HepG2 (cell line): ENCODE measurements around the gene TMC8. TPM values are rescaled to one million over a fixed set of nuclear protein-coding genes. Genes with fewer than 3 reads are reported as not detected.
A peak's percentile ranks its signal among the peaks of the same experiment; 100 is the strongest.

Source experiments
- CCAR2 ChIP-seq: fragments of 200-400 bp; formaldehyde crosslinking; optimal IDR thresholded peaks from 2 replicates; pipeline ENCODE3; 2018; ENCODE audit warnings: low read depth, mild to moderate bottlenecking, low read length, moderate library complexity
- ELF1 ChIP-seq: sonication (generic); formaldehyde crosslinking; IDR thresholded peaks from 2 replicates; pipeline ENCODE4 v1.4.0; 2020; ENCODE audit warnings: missing genetic modification reagents
- GATAD1 ChIP-seq: IDR thresholded peaks from 2 replicates; pipeline ENCODE4 v1.6.1; 2016; ENCODE audit warnings: missing genetic modification reagents, missing compliant biosample characterization
- HDAC2 ChIP-seq: sonication (generic); formaldehyde crosslinking; IDR thresholded peaks from 2 replicates; pipeline ENCODE4 v1.4.0; 2020; ENCODE audit warnings: missing genetic modification reagents
- KDM5B ChIP-seq: sonication (generic); formaldehyde crosslinking; IDR thresholded peaks from 2 replicates; pipeline ENCODE4 v1.4.0; 2020; ENCODE audit warnings: missing genetic modification reagents, mild to moderate bottlenecking, borderline replicate concordance
- NBN ChIP-seq: fragments of 450-650 bp; conservative IDR thresholded peaks from 2 replicates; pipeline ENCODE4 v1.6.1; 2017
- SAP130 ChIP-seq: IDR thresholded peaks from 2 replicates; pipeline ENCODE4 v1.6.1; 2016; ENCODE audit warnings: low read depth
- ZNF335 ChIP-seq: sonication (generic); formaldehyde crosslinking; IDR thresholded peaks from 2 replicates; pipeline ENCODE4 v1.4.0; 2020; ENCODE audit warnings: missing genetic modification reagents
- ZNF563 ChIP-seq: sonication (generic); formaldehyde crosslinking; IDR thresholded peaks from 2 replicates; pipeline ENCODE4 v1.8.0; 2022; ENCODE audit warnings: mild to moderate bottlenecking, moderate library complexity, missing genetic modification reagents
- ZNF589 ChIP-seq: sonication (generic); formaldehyde crosslinking; conservative IDR thresholded peaks from 2 replicates; pipeline ENCODE4 v1.8.0; 2022; ENCODE audit warnings: mild to moderate bottlenecking, moderate library complexity, missing genetic modification reagents
- ZSCAN21 ChIP-seq: sonication (generic); formaldehyde crosslinking; IDR thresholded peaks from 2 replicates; pipeline ENCODE4 v1.8.0; 2022; ENCODE audit warnings: mild to moderate bottlenecking, missing genetic modification reagents, moderate library complexity, borderline replicate concordance
- ZSCAN30 ChIP-seq: sonication (generic); formaldehyde crosslinking; IDR thresholded peaks from 2 replicates; pipeline ENCODE4 v1.5.0; 2020; ENCODE audit warnings: mild to moderate bottlenecking, missing genetic modification reagents
- polyA plus RNA-seq, 8 experiments: library from polyadenylated mRNA; depleted of rRNA in 3 of 8; stranded (reverse) in 7 of 8; unstranded in 1 of 8; fragments of >200 nt; fragmentation: Illumina TruSeq in 4 of 8; extraction: Trizol in 4 of 8; gene quantifications; 2 replicates each; pipeline versions ENCODE4 v1.2.1 to v1.2.3, GENCODE V29; 2011 to 2016; ENCODE audit warnings: low read depth in 4 of 8, missing spikeins in 1 of 8, mixed read lengths in 1 of 8; ENCODE audit not compliant: insufficient read depth in 1 of 8
- total RNA-seq, 5 experiments: library from RNA; depleted of rRNA; stranded (reverse); fragments of >200 nt; fragmentation: Illumina TruSeq; extraction: Trizol; gene quantifications; 2 replicates each; pipeline ENCODE4 v1.2.3, GENCODE V29; 2016; ENCODE audit warnings: low read depth in 1 of 5
- TF ChIP-seq, protein P1 (sequence below): sonication (generic); formaldehyde crosslinking; IDR thresholded peaks from 2 replicates; pipeline ENCODE4 v1.4.0; 2020; ENCODE audit warnings: missing genetic modification reagents, borderline replicate concordance
- TF ChIP-seq, protein P2 (sequence below): IDR thresholded peaks from 2 replicates; pipeline ENCODE4 v1.6.1; 2018; ENCODE audit warnings: missing genetic modification reagents, mild to moderate bottlenecking, missing compliant biosample characterization
- TF ChIP-seq, protein P3 (sequence below): sonication (generic); formaldehyde crosslinking; IDR thresholded peaks from 2 replicates; pipeline ENCODE4 v1.4.0; 2020; ENCODE audit warnings: mild to moderate bottlenecking, missing genetic modification reagents
- TF ChIP-seq, protein P4 (sequence below): sonication (generic); formaldehyde crosslinking; IDR thresholded peaks from 2 replicates; pipeline ENCODE4 v1.5.1; 2020; ENCODE audit warnings: mild to moderate bottlenecking, missing genetic modification reagents, moderate library complexity
- TF ChIP-seq, protein P5 (sequence below): sonication (generic); formaldehyde crosslinking; conservative IDR thresholded peaks from 2 replicates; pipeline ENCODE4 v1.4.0; 2020; ENCODE audit warnings: missing genetic modification reagents
- TF ChIP-seq, protein P6 (sequence below): sonication (generic); formaldehyde crosslinking; IDR thresholded peaks from 2 replicates; pipeline ENCODE4 v1.5.0; 2020; ENCODE audit warnings: missing genetic modification reagents

Gene TMC8
- total and polyA plus RNA-seq, 2 of the 13 experiments (the other 11 are each of a cell fraction or from before 2014, with no cell fraction given) = 0.53 to 7.8 TPM

DNA sequence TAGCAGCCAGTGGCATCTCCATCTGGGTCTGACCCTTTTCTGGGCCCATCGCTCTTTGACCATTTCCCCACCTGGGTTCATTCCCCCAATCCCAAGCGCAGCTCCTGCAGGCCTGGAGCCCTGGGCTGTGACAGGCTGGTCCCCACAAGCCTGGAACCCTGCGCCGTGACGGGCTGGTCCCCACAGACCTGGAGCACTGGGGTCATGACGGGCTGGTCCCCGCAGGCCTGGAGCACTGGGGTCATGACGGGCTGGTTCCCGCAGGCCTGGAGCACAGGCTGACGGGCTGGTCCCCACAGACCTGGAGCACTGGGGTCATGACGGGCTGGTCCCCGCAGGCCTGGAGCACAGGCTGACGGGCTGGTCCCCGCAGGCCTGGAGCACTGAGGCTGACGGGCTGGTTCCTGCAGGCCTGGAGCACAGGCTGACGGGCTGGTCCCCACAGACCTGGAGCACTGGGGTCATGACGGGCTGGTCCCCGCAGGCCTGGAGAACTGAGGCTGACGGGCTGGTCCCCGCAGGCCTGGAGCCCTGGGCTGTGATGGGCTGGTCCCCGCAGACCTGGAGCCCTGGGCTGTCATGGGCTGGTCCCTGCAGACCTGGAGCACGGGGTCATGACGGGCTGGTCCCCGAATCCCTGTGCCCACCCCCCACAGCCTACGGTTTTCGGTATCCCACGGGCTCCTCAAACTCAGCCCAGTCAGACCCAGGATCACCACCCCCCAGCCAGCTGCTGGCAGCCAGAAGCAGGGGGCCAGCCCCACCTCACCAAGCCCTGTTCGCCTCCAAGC lies 18.6 kb upstream of the TMC8 start (continued):
- TF ChIP-seq, protein P1, sequence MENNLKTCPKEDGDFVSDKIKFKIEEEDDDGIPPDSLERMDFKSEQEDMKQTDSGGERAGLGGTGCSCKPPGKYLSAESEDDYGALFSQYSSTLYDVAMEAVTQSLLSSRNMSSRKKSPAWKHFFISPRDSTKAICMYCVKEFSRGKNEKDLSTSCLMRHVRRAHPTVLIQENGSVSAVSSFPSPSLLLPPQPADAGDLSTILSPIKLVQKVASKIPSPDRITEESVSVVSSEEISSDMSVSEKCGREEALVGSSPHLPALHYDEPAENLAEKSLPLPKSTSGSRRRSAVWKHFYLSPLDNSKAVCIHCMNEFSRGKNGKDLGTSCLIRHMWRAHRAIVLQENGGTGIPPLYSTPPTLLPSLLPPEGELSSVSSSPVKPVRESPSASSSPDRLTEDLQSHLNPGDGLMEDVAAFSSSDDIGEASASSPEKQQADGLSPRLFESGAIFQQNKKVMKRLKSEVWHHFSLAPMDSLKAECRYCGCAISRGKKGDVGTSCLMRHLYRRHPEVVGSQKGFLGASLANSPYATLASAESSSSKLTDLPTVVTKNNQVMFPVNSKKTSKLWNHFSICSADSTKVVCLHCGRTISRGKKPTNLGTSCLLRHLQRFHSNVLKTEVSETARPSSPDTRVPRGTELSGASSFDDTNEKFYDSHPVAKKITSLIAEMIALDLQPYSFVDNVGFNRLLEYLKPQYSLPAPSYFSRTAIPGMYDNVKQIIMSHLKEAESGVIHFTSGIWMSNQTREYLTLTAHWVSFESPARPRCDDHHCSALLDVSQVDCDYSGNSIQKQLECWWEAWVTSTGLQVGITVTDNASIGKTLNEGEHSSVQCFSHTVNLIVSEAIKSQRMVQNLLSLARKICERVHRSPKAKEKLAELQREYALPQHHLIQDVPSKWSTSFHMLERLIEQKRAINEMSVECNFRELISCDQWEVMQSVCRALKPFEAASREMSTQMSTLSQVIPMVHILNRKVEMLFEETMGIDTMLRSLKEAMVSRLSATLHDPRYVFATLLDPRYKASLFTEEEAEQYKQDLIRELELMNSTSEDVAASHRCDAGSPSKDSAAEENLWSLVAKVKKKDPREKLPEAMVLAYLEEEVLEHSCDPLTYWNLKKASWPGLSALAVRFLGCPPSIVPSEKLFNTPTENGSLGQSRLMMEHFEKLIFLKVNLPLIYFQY (CRISPR knock-in tag) = no peak
- no peak for TF ChIP-seq ELF1 (CRISPR knock-in tag)
- no peak for TF ChIP-seq ZNF335 (CRISPR knock-in tag)
- TF ChIP-seq HDAC2 (CRISPR knock-in tag) = no peak
- TF ChIP-seq, protein P2, sequence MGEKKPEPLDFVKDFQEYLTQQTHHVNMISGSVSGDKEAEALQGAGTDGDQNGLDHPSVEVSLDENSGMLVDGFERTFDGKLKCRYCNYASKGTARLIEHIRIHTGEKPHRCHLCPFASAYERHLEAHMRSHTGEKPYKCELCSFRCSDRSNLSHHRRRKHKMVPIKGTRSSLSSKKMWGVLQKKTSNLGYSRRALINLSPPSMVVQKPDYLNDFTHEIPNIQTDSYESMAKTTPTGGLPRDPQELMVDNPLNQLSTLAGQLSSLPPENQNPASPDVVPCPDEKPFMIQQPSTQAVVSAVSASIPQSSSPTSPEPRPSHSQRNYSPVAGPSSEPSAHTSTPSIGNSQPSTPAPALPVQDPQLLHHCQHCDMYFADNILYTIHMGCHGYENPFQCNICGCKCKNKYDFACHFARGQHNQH (CRISPR knock-in tag) = no peak
- TF ChIP-seq CCAR2 = no peak
- 0 out of 2 replicates have a peak, but pooled peaks have one; percentile 10 for TF ChIP-seq KDM5B (CRISPR knock-in tag)
- TF ChIP-seq, protein P3, sequence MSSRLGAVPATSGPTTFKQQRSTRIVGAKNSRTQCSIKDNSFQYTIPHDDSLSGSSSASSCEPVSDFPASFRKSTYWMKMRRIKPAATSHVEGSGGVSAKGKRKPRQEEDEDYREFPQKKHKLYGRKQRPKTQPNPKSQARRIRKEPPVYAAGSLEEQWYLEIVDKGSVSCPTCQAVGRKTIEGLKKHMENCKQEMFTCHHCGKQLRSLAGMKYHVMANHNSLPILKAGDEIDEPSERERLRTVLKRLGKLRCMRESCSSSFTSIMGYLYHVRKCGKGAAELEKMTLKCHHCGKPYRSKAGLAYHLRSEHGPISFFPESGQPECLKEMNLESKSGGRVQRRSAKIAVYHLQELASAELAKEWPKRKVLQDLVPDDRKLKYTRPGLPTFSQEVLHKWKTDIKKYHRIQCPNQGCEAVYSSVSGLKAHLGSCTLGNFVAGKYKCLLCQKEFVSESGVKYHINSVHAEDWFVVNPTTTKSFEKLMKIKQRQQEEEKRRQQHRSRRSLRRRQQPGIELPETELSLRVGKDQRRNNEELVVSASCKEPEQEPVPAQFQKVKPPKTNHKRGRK (CRISPR knock-in tag) = no peak
- TF ChIP-seq, protein P4, sequence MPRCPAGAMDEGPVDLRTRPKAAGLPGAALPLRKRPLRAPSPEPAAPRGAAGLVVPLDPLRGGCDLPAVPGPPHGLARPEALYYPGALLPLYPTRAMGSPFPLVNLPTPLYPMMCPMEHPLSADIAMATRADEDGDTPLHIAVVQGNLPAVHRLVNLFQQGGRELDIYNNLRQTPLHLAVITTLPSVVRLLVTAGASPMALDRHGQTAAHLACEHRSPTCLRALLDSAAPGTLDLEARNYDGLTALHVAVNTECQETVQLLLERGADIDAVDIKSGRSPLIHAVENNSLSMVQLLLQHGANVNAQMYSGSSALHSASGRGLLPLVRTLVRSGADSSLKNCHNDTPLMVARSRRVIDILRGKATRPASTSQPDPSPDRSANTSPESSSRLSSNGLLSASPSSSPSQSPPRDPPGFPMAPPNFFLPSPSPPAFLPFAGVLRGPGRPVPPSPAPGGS (CRISPR knock-in tag) = no peak
- TF ChIP-seq ZNF563 (CRISPR knock-in tag) = 0 out of 2 replicates have a peak, but pooled peaks have one; percentile 15
- TF ChIP-seq ZNF589 (CRISPR knock-in tag) = 0 out of 2 replicates have a peak, but pooled peaks have one; percentile 7
- TF ChIP-seq SAP130 (CRISPR knock-in tag) = no peak
- TF ChIP-seq, protein P5, sequence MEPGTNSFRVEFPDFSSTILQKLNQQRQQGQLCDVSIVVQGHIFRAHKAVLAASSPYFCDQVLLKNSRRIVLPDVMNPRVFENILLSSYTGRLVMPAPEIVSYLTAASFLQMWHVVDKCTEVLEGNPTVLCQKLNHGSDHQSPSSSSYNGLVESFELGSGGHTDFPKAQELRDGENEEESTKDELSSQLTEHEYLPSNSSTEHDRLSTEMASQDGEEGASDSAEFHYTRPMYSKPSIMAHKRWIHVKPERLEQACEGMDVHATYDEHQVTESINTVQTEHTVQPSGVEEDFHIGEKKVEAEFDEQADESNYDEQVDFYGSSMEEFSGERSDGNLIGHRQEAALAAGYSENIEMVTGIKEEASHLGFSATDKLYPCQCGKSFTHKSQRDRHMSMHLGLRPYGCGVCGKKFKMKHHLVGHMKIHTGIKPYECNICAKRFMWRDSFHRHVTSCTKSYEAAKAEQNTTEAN (CRISPR knock-in tag) = no peak
- TF ChIP-seq ZSCAN21 (CRISPR knock-in tag) = no peak; the same call in 1 of the 2 replicates
- TF ChIP-seq, protein P6, sequence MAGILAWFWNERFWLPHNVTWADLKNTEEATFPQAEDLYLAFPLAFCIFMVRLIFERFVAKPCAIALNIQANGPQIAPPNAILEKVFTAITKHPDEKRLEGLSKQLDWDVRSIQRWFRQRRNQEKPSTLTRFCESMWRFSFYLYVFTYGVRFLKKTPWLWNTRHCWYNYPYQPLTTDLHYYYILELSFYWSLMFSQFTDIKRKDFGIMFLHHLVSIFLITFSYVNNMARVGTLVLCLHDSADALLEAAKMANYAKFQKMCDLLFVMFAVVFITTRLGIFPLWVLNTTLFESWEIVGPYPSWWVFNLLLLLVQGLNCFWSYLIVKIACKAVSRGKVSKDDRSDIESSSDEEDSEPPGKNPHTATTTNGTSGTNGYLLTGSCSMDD (CRISPR knock-in tag) = no peak
- no peak for TF ChIP-seq NBN
- TF ChIP-seq ZSCAN30 (CRISPR knock-in tag) = no peak
- no peak for TF ChIP-seq GATAD1
